Activated T-cell treated with anti-CD3 and anti-CD28 coated beads, Interleukin-2, amount 50 U/mL, for 4 hours (primary cell): ENCODE data around the gene RPL29. TPM values are rescaled to one million over a fixed set of nuclear protein-coding genes. Genes with fewer than 3 reads are reported as not detected.

ENCODE experiments used
- ATAC-seq, 2 donors: fragments of 200-7000 bp; cut with Tn5 transposase; one replicate each; pipeline ENCODE4 v1.10.0; 2021
- DNase-seq: peaks from one replicate; pipeline ENCODE4 v3.0.0-alpha.2; 2020
- H3K27me3 Mint-ChIP-seq: one replicate; pipeline ENCODE4 v1.8.0; 2021; ENCODE audit warnings: low read depth, mixed read lengths
- H3K36me3 Mint-ChIP-seq: one replicate; pipeline ENCODE4 v1.8.0; 2022; ENCODE audit warnings: mixed read lengths; ENCODE audit not compliant: insufficient read depth
- H3K4me1 Mint-ChIP-seq: one replicate; pipeline ENCODE4 v1.8.0; 2021; ENCODE audit warnings: low read depth, mixed read lengths
- H3K4me3 Mint-ChIP-seq: one replicate; pipeline ENCODE4 v1.8.0; 2021; ENCODE audit warnings: mild to moderate bottlenecking, moderate library complexity, mixed read lengths
- H3K9me3 Mint-ChIP-seq: one replicate; pipeline ENCODE4 v1.8.0; 2021; ENCODE audit warnings: mixed read lengths
- total RNA-seq, 3 donors: library from RNA; stranded (reverse); gene quantifications; one replicate each; pipeline ENCODE4 v1.2.1, GENCODE V29; 2021

The RPL29 gene
- total RNA-seq, 3 donors from 2014 or later = 1,732 to 1,841 (median 1,813) TPM

DNA sequence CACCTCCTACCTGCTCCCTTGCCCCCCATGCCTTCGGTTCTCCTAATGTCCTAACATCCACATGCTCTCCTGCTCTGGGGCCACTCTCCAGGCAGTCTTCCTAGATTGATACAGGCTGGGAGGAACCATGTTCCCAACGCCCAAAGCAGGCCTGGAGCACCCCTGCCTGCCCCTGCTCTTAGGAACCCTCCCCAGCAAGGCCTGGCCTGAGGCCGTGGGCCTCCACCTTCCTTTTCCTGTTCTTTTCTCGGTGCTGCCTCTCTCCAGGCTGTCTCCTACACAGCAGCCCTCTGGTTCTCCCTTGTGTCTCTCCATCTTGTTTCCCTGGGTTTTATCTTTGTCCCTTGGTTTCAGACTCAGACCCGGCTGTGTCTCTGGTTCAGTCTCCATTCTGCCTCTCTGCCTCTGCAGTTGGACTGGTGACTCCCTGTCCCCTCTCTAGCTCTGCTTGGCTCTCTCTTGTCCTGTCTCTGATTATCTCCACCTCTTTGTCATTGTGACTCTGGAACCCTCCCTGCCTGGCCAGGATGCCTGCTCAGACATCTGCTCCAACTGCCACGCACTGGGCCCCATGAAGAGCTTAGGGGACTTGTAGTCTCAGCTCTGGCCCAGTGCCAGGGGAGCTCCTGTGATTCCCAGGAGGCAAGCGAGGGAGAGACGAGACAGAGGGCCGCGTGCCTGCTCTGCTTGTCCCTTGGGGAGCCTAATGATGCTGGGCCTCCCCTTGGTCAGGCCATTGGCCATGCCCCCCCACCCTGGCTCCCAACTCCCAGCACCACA, 26.0 kb upstream of the RPL29 start:
- ATAC-seq (no peak), DNase-seq (no peak)
- Mint-ChIP-seq H3K4me1 (no peaks in the 10 kb centered on the region), H3K27me3 (no peaks in the 10 kb centered on the region), H3K9me3 (no peaks in the 10 kb centered on the region), H3K4me3 (no peak overlapping the region), H3K36me3 (no peaks in the 10 kb centered on the region)

- Mint-ChIP-seq H3K27me3 (no peaks in the 10 kb centered on the region), H3K9me3 (no peaks in the 10 kb centered on the region), H3K36me3 (no peaks in the 10 kb centered on the region), H3K4me1 (no peaks in the 10 kb centered on the region), H3K4me3 (no peak overlapping the region)
- ATAC-seq (no peak), DNase-seq (no peak)
Observed at GRCh38 chr3:52020796-52021195, 25.1 kb upstream of the RPL29 start.

- no peak overlapping the region for H3K4me3 Mint-ChIP-seq
- no peak for ATAC-seq
- H3K36me3 Mint-ChIP-seq = no peaks in the 10 kb centered on the region
- no peaks in the 10 kb centered on the region for H3K27me3 Mint-ChIP-seq
- no peaks in the 10 kb centered on the region for H3K9me3 Mint-ChIP-seq
- DNase-seq = no peak
- H3K4me1 Mint-ChIP-seq = no peaks in the 10 kb centered on the region
Observed at GRCh38 chr3:52019352-52020080, 23.8 kb upstream of the RPL29 start.

- H3K9me3 Mint-ChIP-seq = no peaks in the 10 kb centered on the region
Observed at GRCh38 chr3:52018319-52019000, 22.8 kb upstream of the RPL29 start.

GRCh38 chr3:52017586-52017985, 21.9 kb upstream of the RPL29 start:
- no peaks in the 10 kb centered on the region for H3K4me1 Mint-ChIP-seq
- no peaks in the 10 kb centered on the region for H3K36me3 Mint-ChIP-seq
- H3K9me3 Mint-ChIP-seq = no peaks in the 10 kb centered on the region
- DNase-seq = no peak
- H3K27me3 Mint-ChIP-seq = no peaks in the 10 kb centered on the region
- no peak for ATAC-seq
- no peak overlapping the region for H3K4me3 Mint-ChIP-seq

More at GRCh38 chr3:52018319-52019000, 22.8 kb upstream of the RPL29 start:
- no peaks in the 10 kb centered on the region for H3K4me1 Mint-ChIP-seq
- H3K27me3 Mint-ChIP-seq = no peaks in the 10 kb centered on the region
- no peak overlapping the region for H3K4me3 Mint-ChIP-seq
- no peak for ATAC-seq
- no peaks in the 10 kb centered on the region for H3K36me3 Mint-ChIP-seq
- no peak for DNase-seq

- no peaks in the 10 kb centered on the region for H3K27me3 Mint-ChIP-seq
- no peak for ATAC-seq
- no peak for DNase-seq
Observed at GRCh38 chr3:52015438-52016228, 19.9 kb upstream of the RPL29 start.

DNA sequence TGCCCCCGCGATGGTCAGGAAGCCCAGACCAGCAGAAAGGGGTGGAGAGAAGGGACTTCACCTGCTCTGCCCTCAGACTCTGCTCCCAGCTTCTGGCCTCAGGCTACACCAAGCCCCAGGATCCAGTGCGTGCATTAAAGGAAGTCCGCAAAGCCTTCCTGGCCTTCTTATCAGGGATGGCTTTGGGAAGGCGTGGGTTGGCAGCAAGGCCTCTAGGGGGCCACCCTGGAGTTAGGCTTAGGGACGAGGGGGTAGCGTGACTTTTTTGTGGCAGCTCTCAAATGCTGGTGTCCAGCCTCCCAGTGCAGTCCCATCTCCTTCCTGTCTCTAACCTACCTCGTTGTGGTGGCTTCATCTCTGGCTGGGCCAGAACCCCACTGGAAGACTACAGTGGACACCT, 18.9 kb upstream of the RPL29 start:
- no peaks in the 10 kb centered on the region for H3K27me3 Mint-ChIP-seq
- ATAC-seq = no peak
- H3K36me3 Mint-ChIP-seq = no peaks in the 10 kb centered on the region

More at GRCh38 chr3:52015438-52016228, 19.9 kb upstream of the RPL29 start:
- H3K36me3 Mint-ChIP-seq = no peaks in the 10 kb centered on the region
- H3K4me3 Mint-ChIP-seq = no peak overlapping the region
- no peaks in the 10 kb centered on the region for H3K4me1 Mint-ChIP-seq
- no peaks in the 10 kb centered on the region for H3K9me3 Mint-ChIP-seq

GRCh38 chr3:52013802-52014598, 18.3 kb upstream of the RPL29 start:
- Mint-ChIP-seq H3K9me3 (no peaks in the 10 kb centered on the region), H3K4me3 (no peak overlapping the region), H3K4me1 (no peaks in the 10 kb centered on the region), H3K27me3 (no peaks in the 10 kb centered on the region), H3K36me3 (no peaks in the 10 kb centered on the region)
- ATAC-seq (no peak), DNase-seq (no peak)

More for the DNA sequence above, 18.9 kb upstream of the RPL29 start:
- Mint-ChIP-seq H3K4me3 (no peak overlapping the region), H3K4me1 (no peaks in the 10 kb centered on the region), H3K9me3 (no peaks in the 10 kb centered on the region)
- no peak for DNase-seq

DNA sequence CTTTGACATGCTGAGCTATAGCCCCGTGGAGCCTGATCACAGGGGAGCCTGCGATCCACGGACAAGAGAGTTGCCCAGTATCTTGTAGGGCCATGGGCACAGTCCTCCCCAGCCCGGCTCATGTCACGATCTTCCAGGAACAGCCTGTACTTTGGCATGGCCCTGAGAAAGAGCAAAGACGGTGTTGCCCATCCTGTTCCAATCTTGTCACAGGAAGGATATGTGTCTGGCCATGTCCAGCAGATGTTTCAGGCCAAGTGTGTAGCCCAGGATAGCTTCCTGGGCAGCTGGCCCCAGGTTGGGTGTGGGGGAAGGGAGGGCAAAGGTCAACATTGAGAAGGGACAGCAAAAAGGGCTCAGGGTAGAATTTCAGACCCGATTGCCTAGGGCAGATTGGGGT, 17.0 kb upstream of the RPL29 start:
- ATAC-seq (no peak), DNase-seq (no peak)
- H3K4me1 Mint-ChIP-seq = no peaks in the 10 kb centered on the region
- H3K36me3 Mint-ChIP-seq = no peaks in the 10 kb centered on the region
- no peaks in the 10 kb centered on the region for H3K9me3 Mint-ChIP-seq
- H3K4me3 Mint-ChIP-seq = no peak overlapping the region
- no peaks in the 10 kb centered on the region for H3K27me3 Mint-ChIP-seq

DNA sequence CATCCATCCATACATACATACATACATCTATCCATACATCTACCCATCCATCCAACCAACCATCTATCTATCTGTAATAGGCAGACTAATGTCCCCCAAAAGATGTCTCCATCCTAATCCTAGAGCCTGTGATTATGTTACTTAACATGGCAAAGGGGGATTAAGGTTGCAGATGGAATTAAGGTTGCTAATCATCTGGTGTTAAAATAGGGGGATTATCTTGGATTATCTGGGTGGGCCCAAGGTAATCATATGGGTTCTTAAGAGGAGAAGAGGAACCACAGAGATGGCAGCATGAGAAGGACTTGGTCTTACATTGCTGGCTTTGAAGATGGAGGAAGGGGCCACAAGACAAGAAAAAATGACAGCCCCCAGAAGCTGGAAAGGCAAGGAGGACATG, 14.7 kb upstream of the RPL29 start:
- Mint-ChIP-seq H3K4me1 (peaks cover 8% of the 10 kb centered on the region), H3K4me3 (no peak overlapping the region), H3K27me3 (no peaks in the 10 kb centered on the region), H3K9me3 (no peaks in the 10 kb centered on the region), H3K36me3 (no peaks in the 10 kb centered on the region)
- DNase-seq = no peak
- ATAC-seq = no peak

GRCh38 chr3:52007291-52007690, 11.6 kb upstream of the RPL29 start:
- H3K27me3 Mint-ChIP-seq = no peaks in the 10 kb centered on the region
- DNase-seq (no peak), ATAC-seq (no peak)
- peaks cover 8% of the 10 kb centered on the region for H3K4me1 Mint-ChIP-seq
- no peak overlapping the region for H3K4me3 Mint-ChIP-seq
- H3K36me3 Mint-ChIP-seq = no peaks in the 10 kb centered on the region
- no peaks in the 10 kb centered on the region for H3K9me3 Mint-ChIP-seq

DNA sequence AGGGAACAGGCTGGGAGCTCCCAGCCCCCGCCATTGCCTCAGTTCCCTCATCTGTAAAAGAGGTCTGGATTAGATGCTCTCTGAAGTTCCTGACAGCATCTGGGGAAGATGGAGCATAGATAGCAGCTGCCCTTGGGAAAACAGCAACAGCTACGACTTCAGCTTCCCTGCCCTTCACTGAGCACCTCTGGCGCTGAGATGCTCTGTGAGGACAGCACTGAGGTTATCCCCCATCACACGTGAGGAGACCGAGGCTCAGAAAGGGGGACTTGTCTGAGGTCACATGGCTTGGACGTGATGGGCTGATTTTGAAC, 11.1 kb upstream of the RPL29 start:
- DNase-seq = no peak
- Mint-ChIP-seq H3K4me3 (no peak overlapping the region), H3K27me3 (no peaks in the 10 kb centered on the region), H3K4me1 (peaks cover 11% of the 10 kb centered on the region), H3K36me3 (no peaks in the 10 kb centered on the region), H3K9me3 (no peaks in the 10 kb centered on the region)
- no peak for ATAC-seq

DNA sequence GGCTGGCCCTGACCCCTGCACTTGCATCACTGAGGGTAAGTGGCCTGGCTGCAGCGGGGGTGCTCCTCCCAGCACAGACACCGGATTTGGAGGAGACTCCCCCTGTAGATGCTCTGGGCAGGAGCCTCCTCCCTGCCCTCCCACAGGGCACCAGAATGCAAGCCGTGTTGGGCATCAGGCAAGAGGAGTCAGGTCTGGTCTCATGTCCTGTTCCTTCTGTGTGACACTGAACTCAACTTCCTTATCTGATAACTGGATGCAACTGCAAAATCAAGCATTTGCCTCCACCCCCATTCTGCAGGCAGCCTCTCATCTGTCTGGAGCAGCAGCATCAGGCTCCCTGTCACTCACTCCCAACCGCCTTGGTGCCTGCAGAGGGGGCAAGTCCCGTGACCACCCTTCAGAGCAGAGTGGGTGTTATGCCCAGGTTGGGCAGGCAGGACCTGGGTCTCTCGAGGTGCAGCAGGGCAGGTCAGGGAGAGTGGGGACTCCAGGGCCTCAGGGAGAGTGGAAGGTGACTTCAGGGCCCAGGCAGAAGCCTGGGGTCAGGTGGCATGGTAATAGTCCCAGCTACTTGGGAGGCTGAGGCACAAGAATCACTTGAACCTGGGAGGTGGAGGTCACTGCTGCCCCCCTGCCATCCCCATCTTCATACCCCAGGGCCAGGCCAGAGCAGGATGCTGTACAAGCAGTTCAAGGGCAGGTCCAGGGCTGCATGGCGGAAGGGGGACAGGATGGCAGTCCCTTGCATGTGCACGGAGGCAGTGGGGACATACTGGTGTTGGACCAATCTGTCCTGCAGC, 10.5 kb upstream of the RPL29 start:
- H3K9me3 Mint-ChIP-seq = no peaks in the 10 kb centered on the region
- H3K27me3 Mint-ChIP-seq = no peaks in the 10 kb centered on the region
- peaks cover 15% of the 10 kb centered on the region for H3K4me1 Mint-ChIP-seq
- ATAC-seq (no peak), DNase-seq (no peak)
- no peaks in the 10 kb centered on the region for H3K36me3 Mint-ChIP-seq
- no peak overlapping the region for H3K4me3 Mint-ChIP-seq
